ENCODE measurements around the gene TSPAN13.

- TF ChIP-seq CTCF (IDR thresholded peaks at IDR 0.05) (no peak), POLR2A (IDR thresholded peaks at IDR 0.05) (no peak)
Observed at GRCh38 chr7:16738011-16738688, 15.4 kb upstream of the TSPAN13 start.
